Spleen (tissue), 7 donors: ENCODE results near the gene NDUFA13.

Source experiments
- CTCF ChIP-seq, 11 experiments: fragments of 200-600 bp in 7 of 11; fragments of 450-650 bp in 4 of 11; sonication (generic) in 4 of 11; IDR thresholded peaks in 8 of 11; conservative IDR thresholded peaks in 3 of 11; 1 replicate in 7 of 11; 2 replicates in 4 of 11; pipeline versions ENCODE4 v1.4.0 to v1.8.0; 2016 to 2021; ENCODE audit warnings: antibody characterized with exemption in 11 of 11, inconsistent platforms in 4 of 11, mild to moderate bottlenecking in 1 of 11
- POLR2AphosphoS5 ChIP-seq, 3 donors: sonication (generic); formaldehyde crosslinking; IDR thresholded peaks; one replicate each; pipeline ENCODE4 v1.5.1; 2017; ENCODE audit warnings: antibody characterized with exemption in 3 of 3
- donor health status: DM: no; HTN: no; CAD: no; lungs with moderate emphysema.
- donor health status: DM: no; HTN: no; CAD: no.
- donor health status: DM: no; HTN: no; CAD: no.

GRCh38 chr19:19487077-19487949 is 28.7 kb upstream of the NDUFA13 start:
- no peak for TF ChIP-seq CTCF (IDR thresholded peaks at IDR 0.05 in 8 of 11, conservative IDR thresholded peaks at IDR 0.05 in 3 of 11)
- TF ChIP-seq POLR2AphosphoS5 (IDR thresholded peaks at IDR 0.05): no peak
